NCI-H526 (cell line): ENCODE data around the gene PGM2.
"Not testable (repeated sequence)": the region's sequence is repeated elsewhere in the genome, so short reads cannot be mapped to it uniquely, and the experiment has no call there.

ENCODE experiments used
- DNase-seq, 2 experiments: peaks; one replicate each; lab custom pipeline; 2025; lab: John Stamatoyannopoulos, UW

The PGM2 gene

GRCh38 chr4:37826295-37827029 lies at the start of gene PGM2:
TSS of gene PGM2 (plus strand) at chr4:37826686. CDS start at chr4:37826733, 47 bp downstream.
- DNase-seq, result peak; percentile 87 to 94

GRCh38 chr4:37779896-37780295 lies 46.6 kb upstream of the PGM2 start:
- peak in 1 of 2 experiments; percentile 20 for DNase-seq

GRCh38 chr4:37780444-37781130 lies 45.9 kb upstream of the PGM2 start:
- no peak for DNase-seq

- no peak for DNase-seq
Observed at GRCh38 chr4:37781131-37781455, 45.4 kb upstream of the PGM2 start.

DNA sequence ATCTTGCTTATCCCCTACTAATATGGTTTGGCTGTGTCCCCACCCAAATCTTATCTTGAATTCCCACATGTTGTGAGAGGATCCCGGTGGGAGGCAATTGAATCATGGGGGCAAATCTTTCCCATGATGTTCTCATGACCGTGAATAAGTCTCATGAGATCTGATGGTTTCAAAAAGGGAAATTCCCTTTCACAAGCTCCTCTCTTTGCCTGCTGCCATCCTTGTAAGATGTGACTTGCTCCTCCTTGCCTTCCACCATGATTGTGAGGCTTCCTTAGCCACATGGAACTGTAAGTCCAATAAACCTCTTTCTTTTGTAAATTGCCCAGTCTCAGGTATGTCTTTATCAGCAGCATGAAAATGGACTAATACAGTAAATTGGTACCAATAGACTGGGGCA lies 40.2 kb upstream of the PGM2 start:
- DNase-seq, result not testable (repeated sequence)

DNA sequence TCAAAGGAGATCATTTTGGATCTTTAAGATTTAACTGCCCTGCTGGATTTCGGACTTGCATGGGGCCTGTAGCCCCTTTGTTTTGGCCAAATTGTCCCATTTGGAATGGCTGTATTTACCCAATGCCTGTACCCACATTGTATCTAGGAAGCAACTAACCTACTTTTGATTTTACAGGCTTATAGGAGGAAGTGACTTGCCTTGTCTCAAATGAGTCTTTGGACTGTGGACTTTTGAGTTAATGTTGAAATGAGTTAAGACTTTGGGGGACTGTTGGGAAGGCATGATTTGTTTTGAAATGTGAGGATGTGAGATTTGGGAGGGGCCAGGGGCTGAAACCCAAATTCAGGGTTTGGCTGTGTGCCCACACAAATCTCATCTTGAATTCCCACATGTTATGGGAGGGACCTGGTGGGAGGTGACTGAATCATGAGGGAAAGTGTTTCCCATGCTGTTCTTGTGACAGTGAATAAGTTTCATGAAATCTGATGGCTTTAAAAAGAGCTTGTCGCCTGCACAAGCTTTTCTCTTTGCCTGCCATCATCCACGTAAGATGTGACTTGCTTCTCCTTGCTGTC lies 38.5 kb upstream of the PGM2 start:
- not testable (repeated sequence) for DNase-seq

- no peak for DNase-seq
Observed at GRCh38 chr4:37788819-37789218, 37.7 kb upstream of the PGM2 start.

- DNase-seq, result no peak
Observed at GRCh38 chr4:37792241-37792640, 34.2 kb upstream of the PGM2 start.

GRCh38 chr4:37793562-37793961 lies 32.9 kb upstream of the PGM2 start:
- peak; percentile 31 to 58 for DNase-seq

GRCh38 chr4:37794056-37794455 lies 32.4 kb upstream of the PGM2 start:
- no peak for DNase-seq

DNA sequence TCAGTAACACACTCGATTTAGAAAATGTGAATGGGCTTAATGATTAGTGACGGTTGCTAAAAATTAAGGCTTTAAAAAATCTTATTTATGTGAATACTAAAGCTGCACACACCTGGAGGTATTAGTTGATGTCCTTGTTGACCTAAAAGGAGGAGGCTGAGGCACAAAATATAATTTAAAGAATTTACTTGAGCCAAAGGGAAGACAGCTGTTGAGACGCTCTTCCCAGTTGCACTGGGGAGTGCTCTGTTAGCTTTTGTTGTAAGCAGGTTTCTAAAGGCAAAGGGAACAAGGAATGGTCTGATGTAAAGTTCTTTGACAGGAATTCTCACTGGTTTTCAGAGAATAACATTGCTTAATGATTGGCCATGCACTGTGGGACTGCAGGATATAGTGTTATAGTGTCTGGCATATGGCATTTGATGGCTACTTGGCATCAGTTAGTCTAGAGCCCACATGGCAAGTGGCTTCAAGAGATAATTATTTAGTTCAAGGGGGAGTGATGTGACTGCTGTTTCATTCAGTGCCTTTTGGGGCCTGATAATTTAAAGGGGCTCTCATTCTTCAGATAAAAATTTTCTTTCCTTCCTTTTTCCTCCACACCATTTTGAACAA lies 30.8 kb upstream of the PGM2 start:
- DNase-seq, result no peak

DNA sequence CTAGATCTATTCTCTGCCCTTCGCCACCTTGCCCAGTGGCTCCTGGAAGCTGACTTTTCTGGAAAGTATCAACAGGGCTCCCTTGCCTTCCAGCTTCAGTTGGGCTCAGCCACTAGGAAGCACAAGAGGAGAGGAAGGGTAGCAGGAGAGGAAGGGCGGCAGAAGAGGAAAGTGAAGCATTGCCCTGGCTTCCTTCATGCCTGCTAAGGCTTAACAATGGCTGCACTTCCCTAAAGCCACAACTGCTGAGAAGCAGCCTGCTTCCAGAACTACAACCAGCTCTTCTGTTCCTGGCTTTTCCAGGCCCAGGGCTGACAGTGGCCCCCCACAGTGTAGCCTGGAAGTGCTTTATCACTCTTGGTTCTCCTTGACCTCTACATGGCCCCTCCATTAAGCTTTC lies 29.1 kb upstream of the PGM2 start:
- DNase-seq, result no peak

- DNase-seq, result no peak
Observed at GRCh38 chr4:37797923-37798322, 28.6 kb upstream of the PGM2 start.

DNA sequence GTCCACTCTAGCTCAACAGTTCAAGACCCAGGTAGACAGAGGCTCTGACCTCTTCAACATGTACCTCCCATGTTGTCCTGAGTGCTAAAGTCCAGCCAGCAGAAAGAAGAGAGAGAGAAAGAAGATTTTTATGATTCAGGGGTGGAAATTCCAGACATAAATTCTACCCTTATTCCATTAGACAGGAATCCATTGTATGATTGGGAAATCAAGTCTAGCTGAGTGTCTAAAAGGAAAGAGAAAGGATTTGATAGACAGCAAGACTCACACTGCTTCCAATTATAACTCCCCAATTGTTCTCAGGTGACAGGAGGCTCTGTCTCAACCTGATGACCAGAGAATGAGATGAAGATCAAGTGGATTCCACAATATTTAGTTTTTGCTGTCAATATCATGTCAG lies 27.9 kb upstream of the PGM2 start:
- DNase-seq, result no peak

DNA sequence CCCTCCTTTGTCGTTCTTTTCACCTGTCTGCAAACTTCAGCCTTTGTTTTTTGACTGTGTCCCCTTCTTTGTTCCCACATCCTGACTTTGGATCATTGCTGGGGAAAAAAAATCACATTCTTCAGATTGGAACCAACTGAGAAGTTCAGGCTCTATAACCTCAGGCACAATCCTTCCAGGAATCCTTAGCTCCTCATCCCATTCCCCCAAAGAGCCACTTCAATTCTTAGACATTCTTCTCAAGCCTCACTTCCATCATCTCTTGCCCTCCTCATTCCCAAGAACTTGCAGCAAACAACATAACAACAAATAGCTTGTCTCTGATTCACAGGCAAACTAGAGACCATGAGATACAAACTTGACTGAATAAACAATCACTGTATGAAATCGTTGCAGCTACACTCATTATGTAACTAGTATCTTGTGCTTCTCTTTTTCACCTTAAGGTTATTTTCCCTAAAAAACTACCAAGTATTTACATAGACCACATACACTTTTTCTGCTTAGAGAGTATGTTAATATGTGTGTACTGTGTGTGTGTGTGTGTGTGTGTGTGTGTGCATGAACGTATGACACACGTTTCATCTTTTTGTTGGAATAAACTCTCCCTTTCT lies 26.4 kb upstream of the PGM2 start:
- DNase-seq, result no peak

DNA sequence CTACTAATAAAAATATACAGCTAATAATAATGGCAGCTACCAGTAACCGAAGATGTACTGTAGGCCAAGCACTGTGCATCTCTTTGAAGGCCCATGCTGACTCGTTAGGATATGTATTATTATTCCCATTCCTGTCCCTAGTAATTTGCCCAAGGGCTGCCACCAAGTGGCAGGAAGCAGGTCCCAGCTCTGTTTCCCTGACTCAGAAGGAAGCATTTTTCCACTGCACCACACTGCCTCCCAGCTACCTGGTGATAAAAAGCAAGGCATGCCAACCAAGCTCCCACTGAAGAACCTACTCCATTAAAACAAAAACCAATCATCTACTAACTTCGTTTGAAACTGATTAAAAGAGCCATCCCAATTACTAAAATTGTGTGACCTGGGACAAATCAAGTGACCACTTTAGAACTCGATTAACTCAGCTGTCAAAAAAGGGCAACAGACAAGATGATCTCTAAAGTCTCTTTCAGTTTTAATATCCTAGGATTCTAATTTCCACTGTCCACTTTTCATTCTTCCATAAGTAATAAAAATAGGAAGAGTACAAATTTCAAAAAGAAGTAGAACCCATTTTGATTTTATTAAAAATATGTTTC lies 24.3 kb upstream of the PGM2 start:
- DNase-seq, result peak; percentile 57 to 90

- DNase-seq, result peak; percentile 28 to 74
Observed at GRCh38 chr4:37803348-37803973, 23.0 kb upstream of the PGM2 start.

DNA sequence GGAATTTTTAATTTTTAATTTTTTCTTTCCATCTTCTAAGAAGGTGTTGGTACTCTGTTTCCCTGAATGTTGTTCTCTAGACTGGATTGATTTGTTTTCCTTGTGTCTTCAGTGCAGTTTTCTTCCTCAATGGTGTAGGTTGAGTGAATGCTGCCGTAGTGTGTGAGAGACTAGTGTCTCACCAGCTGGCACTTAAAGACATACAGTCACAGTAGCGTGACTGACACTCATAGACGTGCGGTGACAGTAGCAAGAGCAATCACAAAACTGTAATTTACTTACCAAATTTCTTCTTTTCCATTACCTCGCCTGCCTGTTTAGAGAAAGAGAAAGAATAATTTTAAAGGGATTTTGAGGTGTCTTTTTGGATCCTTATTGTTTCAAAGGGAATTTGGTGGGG lies 21.4 kb upstream of the PGM2 start:
- no peak for DNase-seq

- no peak for DNase-seq
Observed at GRCh38 chr4:37812713-37813112, 13.8 kb upstream of the PGM2 start.

DNA sequence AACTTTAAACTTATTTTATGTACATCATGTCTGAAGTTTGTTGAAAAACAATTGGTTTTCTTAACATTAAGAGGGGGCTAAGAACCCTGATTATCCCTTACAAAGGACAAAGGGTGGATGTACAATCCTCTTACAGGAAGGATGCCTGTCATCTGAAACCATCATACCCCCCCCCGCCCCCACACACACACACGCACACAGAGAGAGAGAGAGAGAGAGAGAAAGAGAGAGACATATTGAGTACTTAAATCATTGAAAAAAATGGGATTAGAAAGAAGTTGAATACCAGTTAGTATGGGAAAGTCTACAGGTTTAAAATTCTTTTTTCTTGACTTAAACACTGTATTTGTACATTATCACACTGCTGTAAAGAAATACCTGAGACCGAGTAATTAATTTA lies 10.9 kb upstream of the PGM2 start:
- DNase-seq, result no peak

DNA sequence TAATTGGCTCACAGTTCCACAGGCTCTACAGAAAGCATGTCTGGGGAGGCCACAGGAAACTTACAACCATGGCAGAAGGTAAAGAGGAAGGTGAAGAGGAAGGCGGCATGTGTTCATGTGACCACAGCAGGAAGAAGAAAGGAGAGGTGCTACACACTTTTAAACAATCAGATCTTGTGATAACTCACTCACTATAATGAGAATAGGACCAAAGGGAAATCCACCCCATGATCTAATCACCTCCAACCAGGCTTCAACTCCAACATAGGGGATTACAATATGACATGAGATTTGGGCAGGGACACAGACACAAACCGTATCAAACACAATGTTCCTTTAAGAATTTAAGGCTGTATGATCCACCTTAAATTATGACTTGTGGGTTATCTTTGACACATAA lies 10.5 kb upstream of the PGM2 start:
- no peak for DNase-seq

DNA sequence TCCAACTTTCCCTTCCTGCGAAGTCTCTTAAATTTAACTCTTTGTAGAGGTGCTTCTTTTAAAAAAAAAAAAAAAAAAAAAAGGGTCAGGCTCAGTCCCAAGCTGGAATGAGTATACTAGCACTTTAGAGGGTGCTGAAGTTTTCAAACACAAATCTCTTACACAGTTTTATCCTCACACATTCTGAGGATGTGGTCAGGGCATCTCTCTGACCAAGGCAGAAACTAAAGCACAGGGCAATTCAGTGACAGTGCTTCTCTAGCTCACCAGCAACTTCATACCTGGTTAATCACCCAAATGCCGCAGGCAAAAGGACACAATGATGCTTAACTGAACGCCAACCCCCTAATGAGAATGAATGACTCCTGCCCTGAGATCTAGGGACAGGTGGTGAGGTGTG lies 9.8 kb upstream of the PGM2 start:
- no peak for DNase-seq
